ENCODE measurements around the gene SPPL3.

- no peak for TF ChIP-seq POLR2A (IDR thresholded peaks at IDR 0.05; ENCODE audit: low read depth, low read length)
- TF ChIP-seq TAF1 (IDR thresholded peaks at IDR 0.05; ENCODE audit: borderline replicate concordance, low read depth, low read length), result no peak
Measured at GRCh38 chr12:120832737-120833136, 71.4 kb downstream of the SPPL3 start.

Measured in GM12892 (cell line).